PC-9 (cell line): ENCODE measurements around the gene C12orf57.

Source experiments
- CTCF ChIP-seq: fragments of 200-600 bp; sonication (generic); conservative IDR thresholded peaks from 2 replicates; pipeline ENCODE4 v1.6.1; 2017; ENCODE audit warnings: mixed run types, antibody characterized with exemption, mild to moderate bottlenecking, moderate library complexity
- EZH2 ChIP-seq: fragments of 200-600 bp; sonication (generic); IDR thresholded peaks from 2 replicates; pipeline ENCODE4 v1.8.0; 2017; ENCODE audit warnings: antibody characterized with exemption, low read depth

- TF ChIP-seq CTCF, result no peak
- TF ChIP-seq EZH2, result no peak
These were observed 21.6 kb upstream of the C12orf57 start for GRCh38 chr12:6921996-6922946.
